ENCODE measurements around the gene CDC42BPG. TPM values are rescaled to one million over a fixed set of nuclear protein-coding genes. Genes with fewer than 3 reads are reported as not detected.

Gene CDC42BPG
- total RNA-seq, 1 donor from 2014 or later = not detected

DNA sequence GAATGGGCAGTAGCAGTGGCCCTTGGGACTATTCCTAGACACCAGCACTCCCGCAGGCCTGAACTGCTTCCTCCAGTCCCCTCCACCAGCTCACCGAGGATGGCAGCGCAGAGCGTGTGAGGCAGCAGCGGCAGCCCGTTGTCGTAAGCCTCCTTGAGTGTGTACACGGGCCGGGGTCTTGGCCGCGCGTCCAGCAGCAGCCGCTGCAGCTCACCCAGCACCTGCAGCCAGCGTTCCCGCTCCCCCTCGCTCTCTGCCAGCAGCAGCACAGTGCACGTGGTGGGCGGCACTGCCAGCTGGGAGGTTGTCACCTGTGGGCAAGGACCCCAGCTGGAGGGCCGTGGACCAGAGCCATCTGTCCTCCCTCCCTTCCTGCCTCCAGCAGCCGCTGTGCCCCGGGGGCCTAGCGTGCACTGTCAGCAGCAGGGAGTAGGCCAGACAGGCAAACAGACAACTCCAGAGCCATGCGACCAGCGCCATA is 13.0 kb downstream of the CDC42BPG start:
- Histone ChIP-seq H3K27me3 (no peaks in the 10 kb centered on the region), H3K4me1 (no peaks in the 10 kb centered on the region), H3K27ac (no peak overlapping the region), H3K9me3 (no peaks in the 10 kb centered on the region), H3K4me3 (no peak overlapping the region), H3K36me3 (no peaks in the 10 kb centered on the region)
- intact Hi-C loops (cut with DNase I) = no loop called here
- TF ChIP-seq, protein P1, sequence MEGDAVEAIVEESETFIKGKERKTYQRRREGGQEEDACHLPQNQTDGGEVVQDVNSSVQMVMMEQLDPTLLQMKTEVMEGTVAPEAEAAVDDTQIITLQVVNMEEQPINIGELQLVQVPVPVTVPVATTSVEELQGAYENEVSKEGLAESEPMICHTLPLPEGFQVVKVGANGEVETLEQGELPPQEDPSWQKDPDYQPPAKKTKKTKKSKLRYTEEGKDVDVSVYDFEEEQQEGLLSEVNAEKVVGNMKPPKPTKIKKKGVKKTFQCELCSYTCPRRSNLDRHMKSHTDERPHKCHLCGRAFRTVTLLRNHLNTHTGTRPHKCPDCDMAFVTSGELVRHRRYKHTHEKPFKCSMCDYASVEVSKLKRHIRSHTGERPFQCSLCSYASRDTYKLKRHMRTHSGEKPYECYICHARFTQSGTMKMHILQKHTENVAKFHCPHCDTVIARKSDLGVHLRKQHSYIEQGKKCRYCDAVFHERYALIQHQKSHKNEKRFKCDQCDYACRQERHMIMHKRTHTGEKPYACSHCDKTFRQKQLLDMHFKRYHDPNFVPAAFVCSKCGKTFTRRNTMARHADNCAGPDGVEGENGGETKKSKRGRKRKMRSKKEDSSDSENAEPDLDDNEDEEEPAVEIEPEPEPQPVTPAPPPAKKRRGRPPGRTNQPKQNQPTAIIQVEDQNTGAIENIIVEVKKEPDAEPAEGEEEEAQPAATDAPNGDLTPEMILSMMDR (IDR thresholded peaks at IDR 0.05) = no peak
- no peak for DNase-seq (ENCODE audit: low spot score in 2 of 2)

DNA sequence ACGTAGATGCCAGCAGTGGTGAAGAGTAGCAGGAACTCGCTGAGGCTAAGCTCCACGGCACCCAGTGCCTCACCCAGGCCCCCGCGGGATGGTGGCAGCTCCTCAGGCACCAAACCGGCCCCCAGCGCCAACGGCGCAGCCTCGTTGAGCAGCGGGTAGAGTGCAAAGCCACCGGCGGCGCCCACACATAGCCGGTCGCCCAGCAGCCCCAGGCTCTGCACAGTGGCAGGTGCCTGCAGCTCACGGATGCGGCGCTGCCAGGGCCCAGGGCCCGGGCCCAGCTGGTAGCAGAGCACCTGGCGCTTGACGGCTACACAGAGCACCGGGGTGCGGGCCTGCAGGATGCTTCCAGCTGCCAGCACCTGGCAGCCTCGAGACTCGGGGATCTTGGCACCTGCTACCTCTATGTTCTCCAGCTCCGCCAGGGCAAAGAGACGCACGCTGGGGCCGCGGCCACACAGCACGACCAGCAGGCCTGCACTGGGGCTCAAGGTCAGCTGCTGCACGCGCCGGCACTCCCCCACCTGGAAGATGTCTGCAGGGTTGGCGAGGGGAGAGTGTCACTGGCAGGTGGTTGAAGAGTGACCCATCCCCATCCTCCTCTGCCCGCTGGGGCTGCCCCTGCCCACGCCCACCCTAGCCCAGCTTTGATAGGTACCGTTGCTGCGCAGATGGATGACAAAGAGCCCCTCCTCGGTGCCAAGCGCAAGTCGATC is 14.8 kb downstream of the CDC42BPG start:
- TF ChIP-seq, protein P1 (IDR thresholded peaks at IDR 0.05) = no peak
- no peaks in the 10 kb centered on the region for H3K9me3 ChIP-seq
- H3K4me1 ChIP-seq = no peaks in the 10 kb centered on the region
- intact Hi-C loops (cut with DNase I) = no loop called here
- no peak for DNase-seq (ENCODE audit: low spot score in 2 of 2)
- no peak overlapping the region for H3K27ac ChIP-seq
- no peak overlapping the region for H3K4me3 ChIP-seq
- H3K36me3 ChIP-seq = no peaks in the 10 kb centered on the region
- no peaks in the 10 kb centered on the region for H3K27me3 ChIP-seq

DNA sequence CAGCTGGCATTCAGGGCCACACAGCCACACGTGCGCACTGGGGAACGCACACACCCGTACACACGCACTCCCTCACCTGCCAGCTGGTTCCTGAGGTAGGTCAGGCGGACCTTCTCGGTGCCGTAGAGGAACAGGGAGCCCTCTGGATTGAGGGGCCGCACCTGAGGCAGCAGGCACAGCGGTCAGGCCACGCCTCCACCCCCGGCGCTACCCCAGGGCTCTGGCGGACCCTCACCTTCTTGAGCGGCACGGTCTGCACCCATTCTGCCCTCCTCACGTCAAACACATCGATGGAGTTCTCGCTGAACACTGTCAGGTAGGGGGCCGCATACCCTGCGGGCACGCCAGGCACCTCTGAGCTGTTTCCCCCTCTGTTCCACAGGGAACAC is 17.0 kb downstream of the CDC42BPG start:
- intact Hi-C loops (cut with DNase I) = no loop called here
- Histone ChIP-seq H3K27ac (no peak overlapping the region), H3K4me3 (no peak overlapping the region), H3K36me3 (no peaks in the 10 kb centered on the region), H3K27me3 (no peaks in the 10 kb centered on the region), H3K9me3 (no peaks in the 10 kb centered on the region), H3K4me1 (no peaks in the 10 kb centered on the region)
- TF ChIP-seq, protein P1 (IDR thresholded peaks at IDR 0.05) = no peak
- no peak for DNase-seq (ENCODE audit: low spot score in 2 of 2)

DNA sequence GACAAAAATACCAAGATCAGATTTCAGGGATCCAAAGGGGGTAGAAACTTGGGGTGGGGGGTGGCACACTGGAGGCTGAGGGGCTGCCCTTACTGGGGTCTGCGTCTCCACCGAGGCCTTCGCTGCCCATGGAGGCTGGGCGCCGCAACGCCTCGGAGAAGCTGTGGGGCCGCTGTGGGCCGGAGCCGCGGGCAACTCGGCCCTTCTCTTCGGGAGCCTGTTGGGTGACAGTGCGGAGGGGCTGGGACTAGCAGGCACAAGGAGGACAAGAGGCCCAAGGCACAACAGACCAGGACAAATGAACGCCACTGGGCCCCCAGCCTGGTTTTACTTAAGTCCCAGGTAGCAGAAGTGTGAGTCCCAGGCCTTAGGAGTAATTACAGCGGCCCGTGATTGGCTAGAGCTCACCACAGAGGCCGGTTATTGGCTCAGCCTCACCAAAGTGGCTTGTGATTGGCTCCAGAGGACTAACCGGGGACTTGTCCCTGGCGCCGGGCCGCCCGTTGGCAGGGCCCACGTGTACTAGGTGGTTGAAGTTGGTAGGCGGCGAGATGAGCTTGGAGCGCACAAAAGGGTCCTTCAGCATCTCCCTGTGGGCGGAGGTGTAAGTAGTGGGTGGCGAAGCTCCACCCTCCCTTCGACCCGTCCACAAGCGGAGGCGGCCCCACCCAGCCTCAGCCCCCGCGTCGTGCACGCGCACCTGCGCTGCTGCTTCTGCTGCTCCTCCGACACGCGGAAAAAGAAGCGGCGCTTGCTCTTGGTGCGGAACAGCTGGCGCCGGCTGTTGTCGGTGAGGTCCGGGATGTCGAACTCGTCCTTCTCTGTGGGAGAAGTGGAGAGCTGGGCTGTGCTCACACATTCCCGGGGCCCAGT is 17.6 kb downstream of the CDC42BPG start:
- Histone ChIP-seq H3K36me3 (no peaks in the 10 kb centered on the region), H3K4me3 (no peak overlapping the region), H3K27ac (no peak overlapping the region), H3K9me3 (no peaks in the 10 kb centered on the region), H3K4me1 (no peaks in the 10 kb centered on the region), H3K27me3 (no peaks in the 10 kb centered on the region)
- intact Hi-C loops (cut with DNase I) = no loop called here
- no peak for DNase-seq (ENCODE audit: low spot score in 2 of 2)
- TF ChIP-seq, protein P1 (IDR thresholded peaks at IDR 0.05) = no peak

DNA sequence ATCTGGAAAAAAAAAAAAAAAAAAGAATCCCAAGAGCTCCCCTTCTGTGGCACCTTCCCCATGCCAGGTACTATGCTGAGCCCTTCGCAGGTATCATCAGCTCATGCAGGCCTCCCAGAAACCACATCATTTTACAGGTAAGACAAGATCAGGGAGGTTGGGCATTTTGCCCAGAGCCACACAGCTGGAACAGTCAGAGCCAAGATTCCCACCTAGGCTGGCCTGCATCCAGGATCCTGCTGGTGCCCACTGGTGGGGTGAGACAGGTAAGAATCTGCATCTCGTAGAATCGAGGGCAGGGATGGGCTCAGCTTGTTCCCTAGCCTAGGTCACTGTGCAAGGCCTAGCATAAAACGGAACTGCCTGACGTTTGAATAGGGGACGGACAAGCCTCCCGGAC is 18.4 kb downstream of the CDC42BPG start:
- TF ChIP-seq, protein P1 (IDR thresholded peaks at IDR 0.05) = no peak
- intact Hi-C loops (cut with DNase I) = no loop called here
- H3K9me3 ChIP-seq = no peaks in the 10 kb centered on the region
- H3K36me3 ChIP-seq = no peaks in the 10 kb centered on the region
- no peak for DNase-seq (ENCODE audit: low spot score in 2 of 2)
- H3K4me3 ChIP-seq = no peak overlapping the region
- no peak overlapping the region for H3K27ac ChIP-seq
- H3K27me3 ChIP-seq = no peaks in the 10 kb centered on the region
- no peaks in the 10 kb centered on the region for H3K4me1 ChIP-seq
